Upper lobe of left lung (tissue), 6 donors: Measurements from ENCODE around the gene ZHX3. TPM values are rescaled to one million over a fixed set of nuclear protein-coding genes. Genes with fewer than 3 reads are reported as not detected.

Source experiments
- ATAC-seq, 2 donors: fragments of 200-7000 bp; cut with Tn5 transposase; one replicate each; pipeline ENCODE4 v1.9.1; 2022; ENCODE audit warnings: mild to moderate bottlenecking in 2 of 2, moderate library complexity in 2 of 2; ENCODE audit not compliant: low FRiP score in 2 of 2
- DNase-seq, 2 donors: peaks; one replicate each; pipeline ENCODE4 v3.0.0-alpha.2; 2019 to 2020
- H3K27ac ChIP-seq, 4 donors: fragments of 200-600 bp; sonication (generic); one replicate each; pipeline ENCODE4 v1.5.1; 2016 to 2019
- H3K27me3 ChIP-seq, 4 donors: fragments of 200-600 bp; sonication (generic); one replicate each; pipeline ENCODE4 v1.5.1; 2017 to 2019
- H3K36me3 ChIP-seq, 4 donors: fragments of 200-600 bp; sonication (generic); one replicate each; pipeline ENCODE4 v1.5.1; 2016 to 2019
- H3K4me1 ChIP-seq, 4 donors: fragments of 200-600 bp; sonication (generic); one replicate each; pipeline ENCODE4 v1.5.1; 2018 to 2019
- H3K4me3 ChIP-seq, 4 donors: fragments of 200-600 bp; sonication (generic); one replicate each; pipeline ENCODE4 v1.5.1; 2017 to 2019; ENCODE audit warnings: mild to moderate bottlenecking in 2 of 4, moderate library complexity in 1 of 4
- H3K9me3 ChIP-seq, 4 donors: fragments of 200-600 bp; sonication (generic); one replicate each; pipeline ENCODE4 v1.5.1; 2018 to 2019
- EP300 ChIP-seq, 4 donors: sonication (generic); formaldehyde crosslinking; IDR thresholded peaks; one replicate each; pipeline ENCODE4 v1.5.1; 2017; ENCODE audit warnings: antibody characterized with exemption in 4 of 4, control low read depth in 2 of 4
- POLR2A ChIP-seq, 4 donors: fragments of 450-650 bp; IDR thresholded peaks; one replicate each; pipeline ENCODE4 v1.5.1; 2016 to 2017; ENCODE audit warnings: antibody characterized with exemption in 4 of 4, mild to moderate bottlenecking in 2 of 4
- POLR2AphosphoS5 ChIP-seq, 2 donors: sonication (generic); formaldehyde crosslinking; IDR thresholded peaks; one replicate each; pipeline ENCODE4 v1.5.1; 2017; ENCODE audit warnings: antibody characterized with exemption in 2 of 2
- whole genome bisulfite sequencing, 2 donors: methylation state at CpG; one replicate each; pipeline ENCODE4 v1.1.5; 2017 to 2018; 5-methylcytosine and 5-hydroxymethylcytosine counted together
- total RNA-seq, 6 donors: library from RNA; depleted of rRNA in 4 of 6; stranded (reverse); fragments of >200 nt in 4 of 6; gene quantifications; one replicate each; pipeline versions ENCODE4 v1.1.0 to v1.2.1, GENCODE V29; 2016 to 2021
- TF ChIP-seq, protein P1 (sequence below), 6 experiments: fragments of 450-650 bp in 4 of 6; fragments of 200-600 bp in 2 of 6; sonication (generic) in 2 of 6; IDR thresholded peaks; one replicate each; pipeline ENCODE4 v1.5.1; 2016 to 2019; ENCODE audit warnings: antibody characterized with exemption in 6 of 6
- donor health status: DM: no; HTN: no; CAD: no; lungs with moderate emphysema.
- donor health status: DM: no; HTN: yes; CAD: no; lungs with severe emphysema.

The ZHX3 gene
- total RNA-seq, 6 donors from 2014 or later, result 30.4 to 57.5 (median 44.9) TPM

DNA sequence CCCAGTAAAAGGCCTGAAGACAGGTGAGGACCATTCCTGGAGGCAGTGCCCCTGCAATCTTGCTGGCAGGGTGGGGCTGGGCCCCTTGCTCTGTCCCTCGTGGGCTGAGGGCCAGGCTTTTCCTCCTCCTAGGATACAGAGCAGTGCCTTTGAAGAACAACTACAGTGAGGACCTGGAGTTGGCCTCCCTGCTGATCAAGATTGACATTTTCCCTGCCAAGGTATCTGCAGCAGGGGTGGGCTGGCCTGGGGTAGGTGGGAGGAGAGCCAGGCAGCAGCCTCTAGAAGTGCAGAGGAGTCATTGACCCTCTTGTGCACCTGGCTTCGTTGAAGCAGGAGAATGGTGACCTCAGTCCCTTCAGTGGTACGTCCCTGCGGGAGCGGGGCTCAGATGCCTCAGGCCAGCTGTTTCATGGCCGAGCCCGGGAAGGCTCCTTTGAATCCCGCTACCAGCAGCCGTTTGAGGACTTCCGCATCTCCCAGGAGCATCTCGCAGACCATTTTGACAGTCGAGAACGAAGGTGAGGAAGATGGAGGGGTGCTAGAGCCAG is 143.7 kb downstream of the ZHX3 start:
- Histone ChIP-seq H3K4me3 (no peak overlapping the region), H3K27ac (peak overlapping the region; percentile 45 to 73 (median 56)), H3K4me1 (peaks cover 17 to 29% (median 22%) of the 10 kb centered on the region in 4 donors), H3K9me3 (no peaks in the 10 kb centered on the region), H3K27me3 (no peaks in the 10 kb centered on the region), H3K36me3 (peaks cover 13 to 82% (median 57%) of the 10 kb centered on the region in 4 donors)
- peak in 1 of 2 donors; percentile 10 for DNase-seq
- TF ChIP-seq EP300 (IDR thresholded peaks at IDR 0.05) (no peak), POLR2AphosphoS5 (IDR thresholded peaks at IDR 0.05) (no peak), POLR2A (IDR thresholded peaks at IDR 0.05) (no peak)
- TF ChIP-seq, protein P1, sequence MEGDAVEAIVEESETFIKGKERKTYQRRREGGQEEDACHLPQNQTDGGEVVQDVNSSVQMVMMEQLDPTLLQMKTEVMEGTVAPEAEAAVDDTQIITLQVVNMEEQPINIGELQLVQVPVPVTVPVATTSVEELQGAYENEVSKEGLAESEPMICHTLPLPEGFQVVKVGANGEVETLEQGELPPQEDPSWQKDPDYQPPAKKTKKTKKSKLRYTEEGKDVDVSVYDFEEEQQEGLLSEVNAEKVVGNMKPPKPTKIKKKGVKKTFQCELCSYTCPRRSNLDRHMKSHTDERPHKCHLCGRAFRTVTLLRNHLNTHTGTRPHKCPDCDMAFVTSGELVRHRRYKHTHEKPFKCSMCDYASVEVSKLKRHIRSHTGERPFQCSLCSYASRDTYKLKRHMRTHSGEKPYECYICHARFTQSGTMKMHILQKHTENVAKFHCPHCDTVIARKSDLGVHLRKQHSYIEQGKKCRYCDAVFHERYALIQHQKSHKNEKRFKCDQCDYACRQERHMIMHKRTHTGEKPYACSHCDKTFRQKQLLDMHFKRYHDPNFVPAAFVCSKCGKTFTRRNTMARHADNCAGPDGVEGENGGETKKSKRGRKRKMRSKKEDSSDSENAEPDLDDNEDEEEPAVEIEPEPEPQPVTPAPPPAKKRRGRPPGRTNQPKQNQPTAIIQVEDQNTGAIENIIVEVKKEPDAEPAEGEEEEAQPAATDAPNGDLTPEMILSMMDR (IDR thresholded peaks at IDR 0.05), result no peak
- WGBS, 2 donors, result 91 to 98% methylated on average over 6 to 13 of the region's 13 CpGs
- ATAC-seq, result no peak

DNA sequence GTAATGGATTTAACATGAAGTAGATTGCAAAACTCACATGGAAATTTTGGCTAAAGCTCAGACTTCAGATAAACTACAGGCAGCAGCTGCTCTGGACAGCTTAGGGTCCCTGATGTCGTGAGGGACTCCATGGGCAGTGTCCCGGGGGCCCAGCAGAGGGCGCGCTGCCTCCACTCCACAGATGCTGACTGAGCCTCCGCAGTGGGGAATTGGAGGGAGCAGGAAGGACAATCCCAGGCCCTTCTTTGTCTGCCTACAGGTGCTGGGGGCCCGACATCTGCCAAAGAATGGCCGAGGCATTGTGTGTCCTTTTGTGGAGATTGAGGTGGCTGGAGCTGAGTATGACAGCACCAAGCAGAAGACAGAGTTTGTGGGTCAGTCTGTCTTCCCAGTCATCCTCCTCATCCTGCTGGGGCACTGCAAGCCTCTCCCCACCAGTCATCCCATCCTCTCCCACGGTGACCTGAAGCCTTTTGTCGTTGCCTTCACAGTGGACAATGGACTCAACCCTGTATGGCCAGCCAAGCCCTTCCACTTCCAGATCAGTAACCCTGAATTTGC is 144.3 kb downstream of the ZHX3 start:
- Histone ChIP-seq H3K9me3 (no peaks in the 10 kb centered on the region), H3K27ac (peak overlapping the region; percentile 50 to 73 (median 60)), H3K27me3 (no peaks in the 10 kb centered on the region), H3K4me3 (no peak overlapping the region), H3K4me1 (peaks cover 17 to 29% (median 20%) of the 10 kb centered on the region in 4 donors), H3K36me3 (peaks cover 16 to 89% (median 64%) of the 10 kb centered on the region in 4 donors)
- TF ChIP-seq POLR2A (IDR thresholded peaks at IDR 0.05) (no peak), EP300 (IDR thresholded peaks at IDR 0.05) (no peak), POLR2AphosphoS5 (IDR thresholded peaks at IDR 0.05) (peak; percentile 14 to 30)
- TF ChIP-seq, protein P1 (IDR thresholded peaks at IDR 0.05), result peak; percentile 90 to 94 (median 92)
- WGBS, 2 donors, result 21 to 28% methylated on average over 7 to 9 of the region's 9 CpGs
- peak; percentile 86 to 92 for ATAC-seq
- DNase-seq, result peak; percentile 76 to 97

DNA sequence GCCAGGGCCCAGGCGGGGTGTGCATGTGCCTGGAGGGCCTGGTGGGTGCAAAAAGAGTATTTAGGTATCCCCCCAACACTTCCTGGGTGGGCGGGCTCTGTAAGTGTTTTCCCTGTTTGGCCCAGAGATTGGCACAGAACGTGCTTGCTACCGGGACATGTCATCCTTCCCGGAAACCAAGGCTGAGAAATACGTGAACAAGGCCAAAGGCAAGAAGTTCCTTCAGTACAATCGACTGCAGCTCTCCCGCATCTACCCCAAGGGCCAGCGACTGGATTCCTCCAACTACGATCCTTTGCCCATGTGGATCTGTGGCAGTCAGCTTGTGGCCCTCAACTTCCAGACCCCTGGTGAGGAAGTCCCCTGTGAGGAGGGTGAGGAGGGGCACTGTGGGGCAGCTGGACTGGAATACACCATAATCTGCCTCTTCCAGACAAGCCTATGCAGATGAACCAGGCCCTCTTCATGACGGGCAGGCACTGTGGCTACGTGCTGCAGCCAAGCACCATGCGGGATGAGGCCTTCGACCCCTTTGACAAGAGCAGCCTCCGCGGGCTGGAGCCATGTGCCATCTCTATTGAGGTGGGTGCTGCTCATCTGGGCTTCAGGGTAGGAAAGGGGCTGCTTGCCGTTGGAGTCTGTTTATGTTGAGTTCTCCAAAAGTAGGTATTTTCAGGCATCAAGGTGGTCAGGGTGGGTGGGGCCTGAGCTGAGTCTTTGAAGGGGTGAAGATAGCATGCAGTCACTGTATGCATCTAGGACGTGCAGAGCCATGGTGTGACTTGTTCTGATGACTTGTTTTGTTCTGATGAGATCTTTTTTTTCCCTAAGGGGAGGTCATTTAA is 145.0 kb downstream of the ZHX3 start:
- peaks cover 15 to 29% (median 18%) of the 10 kb centered on the region in 4 donors for H3K4me1 ChIP-seq
- peaks cover 16 to 92% (median 70%) of the 10 kb centered on the region in 4 donors for H3K36me3 ChIP-seq
- ATAC-seq (peak in 1 of 2 donors; percentile 1), DNase-seq (peak in 1 of 2 donors; percentile 22)
- H3K9me3 ChIP-seq, result no peaks in the 10 kb centered on the region
- TF ChIP-seq, protein P1 (IDR thresholded peaks at IDR 0.05), result no peak
- TF ChIP-seq POLR2AphosphoS5 (IDR thresholded peaks at IDR 0.05) (peak in 1 of 2 donors; percentile 30), EP300 (IDR thresholded peaks at IDR 0.05) (peak in 2 of 4 donors; percentile 26 to 55), POLR2A (IDR thresholded peaks at IDR 0.05) (no peak)
- WGBS, 2 donors, result 67 to 73% methylated on average over 1 to 18 of the region's 18 CpGs
- no peak overlapping the region for H3K4me3 ChIP-seq
- H3K27me3 ChIP-seq, result no peaks in the 10 kb centered on the region
- peak overlapping the region; percentile 57 to 83 (median 60) for H3K27ac ChIP-seq

DNA sequence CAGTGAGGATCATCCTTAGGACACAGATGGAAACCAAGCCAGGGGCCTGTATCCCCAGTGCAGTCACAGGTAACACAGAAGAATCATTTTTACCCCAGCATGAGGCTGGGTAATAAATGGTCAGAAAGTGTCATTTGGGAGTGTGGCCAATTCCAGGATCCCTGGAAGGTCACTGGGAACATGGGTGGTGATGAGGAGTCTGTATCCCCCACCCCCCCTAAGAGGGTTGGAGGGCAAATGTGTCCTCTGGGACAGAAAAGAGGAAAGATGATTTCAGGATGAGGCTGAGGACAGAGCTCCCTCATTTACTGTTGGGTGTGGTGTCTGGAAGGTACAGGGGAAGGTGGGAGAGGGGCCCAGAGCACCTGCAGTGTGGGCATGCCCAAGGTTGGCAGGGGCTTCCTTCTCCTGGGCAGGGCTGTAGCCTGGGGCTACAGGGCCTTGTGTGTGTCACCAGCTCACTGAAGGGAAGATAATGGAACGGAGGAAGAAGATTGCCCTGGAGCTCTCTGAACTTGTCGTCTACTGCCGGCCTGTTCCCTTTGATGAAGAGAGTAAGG is 145.7 kb downstream of the ZHX3 start:
- H3K36me3 ChIP-seq, result peaks cover 19 to 96% (median 75%) of the 10 kb centered on the region in 4 donors
- WGBS, 2 donors, result 40 to 83% methylated on average over 1 to 3 of the region's 3 CpGs
- DNase-seq, result peak in 1 of 2 donors; percentile 3

More for the DNA sequence above, 145.7 kb downstream of the ZHX3 start:
- no peak overlapping the region for H3K4me3 ChIP-seq
- no peak for ATAC-seq
- no peaks in the 10 kb centered on the region for H3K9me3 ChIP-seq
- H3K27ac ChIP-seq, result peak overlapping the region; percentile 57 to 83 (median 60)
- H3K4me1 ChIP-seq, result peaks cover 14 to 23% (median 18%) of the 10 kb centered on the region in 4 donors
- no peaks in the 10 kb centered on the region for H3K27me3 ChIP-seq
- TF ChIP-seq POLR2AphosphoS5 (IDR thresholded peaks at IDR 0.05) (no peak), POLR2A (IDR thresholded peaks at IDR 0.05) (no peak), EP300 (IDR thresholded peaks at IDR 0.05) (no peak)
- TF ChIP-seq, protein P1 (IDR thresholded peaks at IDR 0.05), result no peak
